Gastrocnemius medialis (tissue), 4 donors: ENCODE results near the gene SDK2. TPM values are rescaled to one million over a fixed set of nuclear protein-coding genes. Genes with fewer than 3 reads are reported as not detected.

ENCODE experiments used
- ATAC-seq, 2 donors: fragments of 150-250 bp; one replicate each; pipeline ENCODE4 v1.9.1; 2016
- DNase-seq, 2 donors: peaks; one replicate each; pipeline ENCODE4 v3.0.0-alpha.2; 2019
- H3K27ac ChIP-seq, 4 donors: fragments of 200-600 bp; sonication (generic); 1 replicate in 1 of 4; 2 replicates in 3 of 4; pipeline ENCODE4 v1.5.1; 2016 to 2018; ENCODE audit warnings: mild to moderate bottlenecking in 2 of 4, moderate library complexity in 1 of 4
- H3K27me3 ChIP-seq, 3 donors: fragments of 200-600 bp; sonication (generic) in 2 of 3; 1 replicate in 1 of 3; 2 replicates in 2 of 3; pipeline versions ENCODE4 v1.5.1 to v1.6.0; 2016 to 2019; ENCODE audit warnings: mild to moderate bottlenecking in 1 of 3, moderate library complexity in 1 of 3
- H3K36me3 ChIP-seq, 2 donors: fragments of 200-600 bp; sonication (generic) in 1 of 2; one replicate each; pipeline ENCODE4 v1.5.1; 2017 to 2018
- H3K4me1 ChIP-seq, 2 donors: fragments of 200-600 bp; sonication (generic) in 1 of 2; one replicate each; pipeline ENCODE4 v1.5.1; 2016 to 2017; ENCODE audit warnings: mild to moderate bottlenecking in 2 of 2
- H3K4me3 ChIP-seq, 4 donors: fragments of 200-600 bp; sonication (generic) in 3 of 4; 1 replicate in 1 of 4; 2 replicates in 3 of 4; pipeline ENCODE4 v1.5.1; 2016 to 2019; ENCODE audit warnings: mild to moderate bottlenecking in 2 of 4
- H3K9me3 ChIP-seq, 3 donors: fragments of 200-600 bp; sonication (generic) in 2 of 3; 1 replicate in 1 of 3; 2 replicates in 2 of 3; pipeline ENCODE4 v1.5.1; 2016 to 2019
- CTCF ChIP-seq, 5 experiments: fragments of 450-650 bp in 3 of 5; fragments of 200-600 bp in 2 of 5; sonication (generic) in 2 of 5; IDR thresholded peaks in 4 of 5; conservative IDR thresholded peaks in 1 of 5; 1 replicate in 4 of 5; 2 replicates in 1 of 5; pipeline ENCODE4 v1.5.1; 2016 to 2019; ENCODE audit warnings: antibody characterized with exemption in 5 of 5, mild to moderate bottlenecking in 3 of 5, moderate library complexity in 3 of 5
- POLR2A ChIP-seq, 2 donors: fragments of 450-650 bp; IDR thresholded peaks; one replicate each; pipeline ENCODE4 v1.6.1; 2017; ENCODE audit warnings: antibody characterized with exemption in 2 of 2, mild to moderate bottlenecking in 2 of 2, moderate library complexity in 2 of 2
- in situ Hi-C, 4 donors: fragments of 200-750 bp; cut with MboI; loops; one replicate each; pipeline versions ENCODE4 v1.15.0 to v1.8.0; 2017; ENCODE audit warnings: low sequenced_read_pairs in 4 of 4
- intact Hi-C: fragments of 100-400 bp; cut with DNase I; formaldehyde crosslinking; loops from one replicate; pipeline ENCODE4 v1.15.1; 2023; ENCODE audit warnings: low total_unique reads
- total RNA-seq, 4 donors: library from RNA; depleted of rRNA; stranded (reverse); fragments of >200 nt; gene quantifications; one replicate each; pipeline versions ENCODE4 v1.1.0 to v1.2.3, GENCODE V29; 2016

Gene SDK2
- total RNA-seq, 4 donors from 2014 or later: 0.02 to 0.31 (median 0.13) TPM

- Histone ChIP-seq H3K4me3 (no peak overlapping the region), H3K27me3 (no peaks in the 10 kb centered on the region), H3K27ac (no peak overlapping the region), H3K4me1 (no peaks in the 10 kb centered on the region), H3K9me3 (no peaks in the 10 kb centered on the region), H3K36me3 (no peaks in the 10 kb centered on the region)
- TF ChIP-seq POLR2A (IDR thresholded peaks at IDR 0.05): no peak
- TF ChIP-seq CTCF (IDR thresholded peaks at IDR 0.05 in 4 of 5, conservative IDR thresholded peaks at IDR 0.05 in 1 of 5): no peak
- ATAC-seq (no peak), DNase-seq (no peak)
- in situ Hi-C loops: no loop called here
- intact Hi-C loops: no loop called here
These were observed 96.5 kb downstream of the SDK2 start for GRCh38 chr17:73547790-73548189.

DNA sequence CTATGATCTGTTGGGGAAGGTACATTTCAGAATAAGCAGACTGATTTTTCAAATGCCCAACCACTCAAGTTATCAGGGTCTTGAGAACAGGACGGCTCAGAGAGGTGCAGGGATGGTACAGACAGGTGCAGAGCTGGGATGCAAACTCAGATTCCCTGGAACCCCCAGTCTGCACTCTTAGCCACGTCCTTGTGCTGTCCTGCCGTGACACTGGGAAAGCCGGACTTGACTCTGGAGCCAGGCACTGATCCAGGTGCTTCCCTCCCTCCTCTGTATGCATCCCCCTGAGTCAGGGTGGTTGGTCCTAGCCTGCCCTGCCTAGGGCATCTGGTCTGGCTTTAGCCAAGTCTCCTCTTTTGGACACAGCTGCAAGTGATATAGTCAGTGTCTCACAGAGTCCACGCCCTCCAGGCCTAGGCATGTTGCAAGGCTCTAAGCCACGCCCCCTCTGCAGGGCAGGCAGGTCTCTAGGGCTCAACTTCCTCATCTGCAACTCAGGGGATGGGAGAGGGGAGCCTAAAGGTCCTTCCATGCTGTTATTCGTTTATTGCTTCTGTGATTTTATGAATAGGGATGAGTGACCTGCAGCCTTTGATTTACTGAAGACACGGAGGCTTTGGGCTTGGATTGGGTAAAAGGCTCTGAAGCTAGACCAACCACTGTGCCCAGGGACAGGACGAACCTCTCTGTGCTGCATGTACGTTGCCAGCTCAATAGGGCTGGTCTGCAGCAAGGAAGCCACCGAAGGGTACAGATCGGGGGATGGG, 97.3 kb downstream of the SDK2 start:
- Histone ChIP-seq H3K27ac (no peak overlapping the region), H3K27me3 (no peaks in the 10 kb centered on the region), H3K4me3 (no peak overlapping the region), H3K9me3 (no peaks in the 10 kb centered on the region), H3K36me3 (no peaks in the 10 kb centered on the region), H3K4me1 (no peaks in the 10 kb centered on the region)
- ATAC-seq: no peak
- peak in 1 of 2 donors; percentile 16 for DNase-seq
- intact Hi-C loops: no loop called here
- TF ChIP-seq CTCF (IDR thresholded peaks at IDR 0.05 in 4 of 5, conservative IDR thresholded peaks at IDR 0.05 in 1 of 5): no peak
- no peak for TF ChIP-seq POLR2A (IDR thresholded peaks at IDR 0.05)
- in situ Hi-C loops: no loop called here

DNA sequence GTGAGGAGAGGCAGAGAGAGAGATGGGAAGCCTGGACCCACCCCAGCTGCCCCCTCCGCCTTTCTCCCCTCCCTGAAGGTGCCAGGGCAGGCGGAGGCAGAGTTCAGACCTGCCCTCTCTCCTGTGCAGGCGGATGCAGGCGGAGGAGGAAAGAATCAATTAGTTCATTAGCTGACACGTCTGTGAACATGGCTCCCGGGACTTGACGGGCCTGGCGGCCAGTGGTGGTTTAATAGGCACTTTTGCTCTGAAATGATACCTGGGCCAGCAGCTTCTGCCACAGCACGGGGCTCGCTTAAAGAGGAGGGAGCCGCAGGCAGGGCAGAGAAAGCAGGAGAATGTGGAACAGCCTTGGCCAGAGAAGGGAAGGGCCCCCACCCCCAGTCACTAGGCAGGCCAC, 98.1 kb downstream of the SDK2 start:
- in situ Hi-C loops: no loop called here
- H3K4me3 ChIP-seq: no peak overlapping the region
- intact Hi-C loops: no loop called here
- TF ChIP-seq CTCF (IDR thresholded peaks at IDR 0.05 in 4 of 5, conservative IDR thresholded peaks at IDR 0.05 in 1 of 5) (no peak), POLR2A (IDR thresholded peaks at IDR 0.05) (no peak)
- H3K4me1 ChIP-seq: no peaks in the 10 kb centered on the region
- H3K36me3 ChIP-seq: no peaks in the 10 kb centered on the region
- no peaks in the 10 kb centered on the region for H3K9me3 ChIP-seq
- H3K27me3 ChIP-seq: no peaks in the 10 kb centered on the region
- DNase-seq (no peak), ATAC-seq (no peak)
- no peak overlapping the region for H3K27ac ChIP-seq

- ATAC-seq: no peak
- H3K4me3 ChIP-seq: no peak overlapping the region
- in situ Hi-C loops (no loop called here), intact Hi-C loops (no loop called here)
- H3K27ac ChIP-seq: no peak overlapping the region
- no peaks in the 10 kb centered on the region for H3K9me3 ChIP-seq
- no peaks in the 10 kb centered on the region for H3K36me3 ChIP-seq
- DNase-seq: no peak
- H3K27me3 ChIP-seq: no peaks in the 10 kb centered on the region
- TF ChIP-seq CTCF (IDR thresholded peaks at IDR 0.05 in 4 of 5, conservative IDR thresholded peaks at IDR 0.05 in 1 of 5) (no peak), POLR2A (IDR thresholded peaks at IDR 0.05) (no peak)
- no peaks in the 10 kb centered on the region for H3K4me1 ChIP-seq
These were observed 98.9 kb downstream of the SDK2 start for GRCh38 chr17:73545109-73546032.
